ENCODE measurements around the gene TRDN. TPM values are rescaled to one million over a fixed set of nuclear protein-coding genes. Genes with fewer than 3 reads are reported as not detected.
"Not testable (repeated sequence)": the region's sequence is repeated elsewhere in the genome, so short reads cannot be mapped to it uniquely, and the experiment has no call there.

TRDN gene
- total and polyA plus RNA-seq, 4 donors = 0.04 to 0.11 (median 0.05) TPM; not detected in 1

- Histone ChIP-seq H3K27ac (ENCODE audit: low read depth in 1 of 2, low read length in 1 of 2) (no peak overlapping the region), H3K4me3 (no peak overlapping the region), H3K9me3 (ENCODE audit: control insufficient read depth in 4 of 4, insufficient read depth in 3 of 4, low read length in 3 of 4) (no peaks in the 10 kb centered on the region), H3K4me1 (ENCODE audit: control insufficient read depth in 5 of 5, insufficient read depth in 5 of 5, low read length in 5 of 5) (peaks cover 0 to 4% (median 0%) of the 10 kb centered on the region in 5 donors), H3K36me3 (ENCODE audit: control insufficient read depth in 4 of 4, insufficient read depth in 4 of 4, low read length in 4 of 4) (no peaks in the 10 kb centered on the region), H3K9ac (ENCODE audit: insufficient read depth in 1 of 2, low read length in 2 of 2) (no peak overlapping the region), H3K27me3 (ENCODE audit: control insufficient read depth in 3 of 3, insufficient read depth in 3 of 3, low read length in 2 of 3) (no peaks in the 10 kb centered on the region)
- no peak for ATAC-seq (ENCODE audit: insufficient read depth, low FRiP score)
- 73 to 77% methylated on average over 4 of the region's 4 CpGs for WGBS, 2 donors
- no peak for DNase-seq
- TF ChIP-seq, protein P1, sequence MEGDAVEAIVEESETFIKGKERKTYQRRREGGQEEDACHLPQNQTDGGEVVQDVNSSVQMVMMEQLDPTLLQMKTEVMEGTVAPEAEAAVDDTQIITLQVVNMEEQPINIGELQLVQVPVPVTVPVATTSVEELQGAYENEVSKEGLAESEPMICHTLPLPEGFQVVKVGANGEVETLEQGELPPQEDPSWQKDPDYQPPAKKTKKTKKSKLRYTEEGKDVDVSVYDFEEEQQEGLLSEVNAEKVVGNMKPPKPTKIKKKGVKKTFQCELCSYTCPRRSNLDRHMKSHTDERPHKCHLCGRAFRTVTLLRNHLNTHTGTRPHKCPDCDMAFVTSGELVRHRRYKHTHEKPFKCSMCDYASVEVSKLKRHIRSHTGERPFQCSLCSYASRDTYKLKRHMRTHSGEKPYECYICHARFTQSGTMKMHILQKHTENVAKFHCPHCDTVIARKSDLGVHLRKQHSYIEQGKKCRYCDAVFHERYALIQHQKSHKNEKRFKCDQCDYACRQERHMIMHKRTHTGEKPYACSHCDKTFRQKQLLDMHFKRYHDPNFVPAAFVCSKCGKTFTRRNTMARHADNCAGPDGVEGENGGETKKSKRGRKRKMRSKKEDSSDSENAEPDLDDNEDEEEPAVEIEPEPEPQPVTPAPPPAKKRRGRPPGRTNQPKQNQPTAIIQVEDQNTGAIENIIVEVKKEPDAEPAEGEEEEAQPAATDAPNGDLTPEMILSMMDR (IDR thresholded peaks at IDR 0.05; ENCODE audit: control extremely low read depth, extremely low read depth) = no peak
Observed at GRCh38 chr6:123587838-123588545, 48.8 kb downstream of the TRDN start.

- not testable (repeated sequence) for H3K4me1 ChIP-seq (ENCODE audit: control insufficient read depth in 5 of 5, insufficient read depth in 5 of 5, low read length in 5 of 5); H3K9ac ChIP-seq (ENCODE audit: insufficient read depth in 1 of 2, low read length in 2 of 2); H3K27ac ChIP-seq (ENCODE audit: low read depth in 1 of 2, low read length in 1 of 2); H3K27me3 ChIP-seq (ENCODE audit: control insufficient read depth in 3 of 3, insufficient read depth in 3 of 3, low read length in 2 of 3); H3K4me3 ChIP-seq; DNase-seq; H3K36me3 ChIP-seq (ENCODE audit: control insufficient read depth in 4 of 4, insufficient read depth in 4 of 4, low read length in 4 of 4); H3K9me3 ChIP-seq (ENCODE audit: control insufficient read depth in 4 of 4, insufficient read depth in 3 of 4, low read length in 3 of 4); ATAC-seq (ENCODE audit: insufficient read depth, low FRiP score)
- 92 to 94% methylated on average over 8 of the region's 8 CpGs for WGBS, 2 donors
Observed at GRCh38 chr6:123587407-123587806, 49.3 kb downstream of the TRDN start.

DNA sequence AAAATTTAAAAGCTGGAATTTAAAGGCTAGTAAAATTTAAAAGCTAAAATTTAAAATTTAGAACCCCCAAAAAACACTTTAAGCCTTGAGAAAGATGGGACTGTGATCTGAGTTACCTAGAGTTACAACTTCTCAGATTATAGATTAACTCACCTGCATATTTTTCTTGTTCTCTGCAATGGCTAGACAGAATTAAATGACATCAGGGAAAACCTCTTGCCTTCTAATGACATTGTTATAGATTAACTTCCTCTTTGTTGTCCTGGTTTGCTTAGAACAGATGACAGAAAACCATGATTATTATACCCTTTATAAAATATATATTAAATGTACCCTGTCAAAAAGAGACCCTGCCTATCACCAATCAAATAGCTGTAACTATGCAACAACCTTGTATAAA is 56.4 kb downstream of the TRDN start:
- H3K27ac ChIP-seq (ENCODE audit: low read depth in 1 of 2, low read length in 1 of 2) = no peak overlapping the region
- no peaks in the 10 kb centered on the region for H3K4me1 ChIP-seq (ENCODE audit: control insufficient read depth in 5 of 5, insufficient read depth in 5 of 5, low read length in 5 of 5)
- H3K9ac ChIP-seq (ENCODE audit: insufficient read depth in 1 of 2, low read length in 2 of 2) = no peak overlapping the region
- no peaks in the 10 kb centered on the region for H3K9me3 ChIP-seq (ENCODE audit: control insufficient read depth in 4 of 4, insufficient read depth in 3 of 4, low read length in 3 of 4)
- DNase-seq = no peak
- H3K4me3 ChIP-seq = no peak overlapping the region
- ATAC-seq (ENCODE audit: insufficient read depth, low FRiP score) = no peak
- TF ChIP-seq, protein P1 (IDR thresholded peaks at IDR 0.05; ENCODE audit: control extremely low read depth, extremely low read depth) = no peak
- H3K36me3 ChIP-seq (ENCODE audit: control insufficient read depth in 4 of 4, insufficient read depth in 4 of 4, low read length in 4 of 4) = peaks cover 0 to 2% (median 0%) of the 10 kb centered on the region in 4 donors
- no peaks in the 10 kb centered on the region for H3K27me3 ChIP-seq (ENCODE audit: control insufficient read depth in 3 of 3, insufficient read depth in 3 of 3, low read length in 2 of 3)

GRCh38 chr6:123575188-123575587 is 61.6 kb downstream of the TRDN start:
- DNase-seq (no peak), ATAC-seq (ENCODE audit: insufficient read depth, low FRiP score) (no peak)
- H3K4me1 ChIP-seq (ENCODE audit: control insufficient read depth in 5 of 5, insufficient read depth in 5 of 5, low read length in 5 of 5) = no peaks in the 10 kb centered on the region
- H3K36me3 ChIP-seq (ENCODE audit: control insufficient read depth in 4 of 4, insufficient read depth in 4 of 4, low read length in 4 of 4) = no peaks in the 10 kb centered on the region
- H3K4me3 ChIP-seq = no peak overlapping the region
- H3K9ac ChIP-seq (ENCODE audit: insufficient read depth in 1 of 2, low read length in 2 of 2) = no peak overlapping the region
- no peaks in the 10 kb centered on the region for H3K9me3 ChIP-seq (ENCODE audit: control insufficient read depth in 4 of 4, insufficient read depth in 3 of 4, low read length in 3 of 4)
- no peaks in the 10 kb centered on the region for H3K27me3 ChIP-seq (ENCODE audit: control insufficient read depth in 3 of 3, insufficient read depth in 3 of 3, low read length in 2 of 3)
- 78 to 100% methylated on average over 1 of the region's 1 CpG for WGBS, 2 donors
- H3K27ac ChIP-seq (ENCODE audit: low read depth in 1 of 2, low read length in 1 of 2) = no peak overlapping the region
- TF ChIP-seq, protein P1 (IDR thresholded peaks at IDR 0.05; ENCODE audit: control extremely low read depth, extremely low read depth) = no peak

Measured in lung (tissue), 12 donors.